GM18870 (cell line): ENCODE data around the gene PLEKHB1.
A peak's percentile ranks its signal among the peaks of the same experiment; 100 is the strongest.

Source experiments
- ATAC-seq: cut with Tn5 transposase; IDR thresholded peaks from one replicate; pipeline ENCODE4 v1.9.1; 2021; ENCODE audit warnings: moderate library complexity; ENCODE audit not compliant: unreplicated experiment

PLEKHB1 gene, protein sequence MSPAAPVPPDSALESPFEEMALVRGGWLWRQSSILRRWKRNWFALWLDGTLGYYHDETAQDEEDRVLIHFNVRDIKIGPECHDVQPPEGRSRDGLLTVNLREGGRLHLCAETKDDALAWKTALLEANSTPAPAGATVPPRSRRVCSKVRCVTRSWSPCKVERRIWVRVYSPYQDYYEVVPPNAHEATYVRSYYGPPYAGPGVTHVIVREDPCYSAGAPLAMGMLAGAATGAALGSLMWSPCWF

GRCh38 chr11:73645972-73646631, at the start of gene PLEKHB1:
Gene PLEKHB1 (plus strand): TSS chr11:73646581. CDS start chr11:73646609, 28 bp downstream.
- no peak for ATAC-seq

- ATAC-seq, result peak; percentile 16
These were observed 48.9 kb upstream of the PLEKHB1 start for GRCh38 chr11:73597336-73597955.

- peak; percentile 68 for ATAC-seq
These were observed 48.2 kb upstream of the PLEKHB1 start, which contains the start of gene FAM168A for GRCh38 chr11:73597956-73598718. Gene FAM168A (minus strand): TSS chr11:73598112. CDS start chr11:73468474, 129,638 bp downstream.

- ATAC-seq, result no peak
These were observed 47.5 kb upstream of the PLEKHB1 start for GRCh38 chr11:73598719-73599379.

GRCh38 chr11:73612601-73613140, 33.7 kb upstream of the PLEKHB1 start:
- ATAC-seq, result no peak

DNA sequence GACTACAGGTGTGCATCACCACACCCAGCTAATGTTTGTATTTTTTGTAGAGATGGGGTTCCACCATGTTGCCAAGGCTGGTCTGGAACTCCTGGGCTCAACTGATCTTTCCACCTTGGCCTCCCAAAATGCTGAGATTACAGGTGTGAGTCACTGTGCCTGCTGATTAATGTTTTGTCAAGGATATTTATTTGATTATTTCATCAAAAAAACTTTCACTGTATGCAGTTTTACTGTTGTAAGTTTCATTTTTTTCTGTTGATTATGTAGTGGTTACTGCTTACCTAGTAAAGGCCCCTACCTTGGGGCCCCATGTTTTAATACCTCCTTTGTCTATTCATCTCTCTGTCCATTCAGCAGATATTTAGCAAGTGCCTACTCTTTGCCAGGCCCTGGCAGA, 31.8 kb upstream of the PLEKHB1 start:
- ATAC-seq, result no peak

DNA sequence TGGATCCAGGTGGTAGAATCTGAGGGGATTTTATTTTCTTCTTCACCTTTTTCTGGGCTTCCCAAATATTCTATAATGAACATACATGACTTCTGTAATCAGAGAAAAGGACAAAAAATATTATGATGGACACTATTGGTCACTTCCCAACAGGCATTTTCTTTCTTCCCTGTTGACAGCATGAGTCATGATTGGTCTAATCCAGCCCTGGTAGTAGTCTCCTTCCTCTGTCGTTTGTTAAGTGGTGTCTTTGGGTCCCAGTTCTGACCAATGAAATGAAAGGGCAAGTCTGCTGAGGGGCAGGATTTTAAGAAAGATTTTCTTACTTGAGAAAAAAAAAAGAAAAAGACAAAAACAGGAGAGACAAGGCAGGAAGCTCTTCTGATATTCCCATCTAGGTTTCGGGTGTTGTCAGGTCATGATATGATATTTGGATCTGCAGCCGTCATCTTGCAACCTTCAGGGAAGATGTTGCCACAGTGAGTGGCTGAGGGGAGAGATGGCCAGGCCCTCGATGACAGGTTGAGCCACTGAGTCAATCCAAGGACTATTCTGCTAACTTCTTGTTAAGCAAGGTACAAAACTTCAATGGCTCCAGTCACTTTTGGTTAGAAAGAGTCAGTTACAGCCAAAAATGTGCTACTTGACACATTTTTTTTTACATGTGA, 23.3 kb upstream of the PLEKHB1 start:
- ATAC-seq, result no peak

DNA sequence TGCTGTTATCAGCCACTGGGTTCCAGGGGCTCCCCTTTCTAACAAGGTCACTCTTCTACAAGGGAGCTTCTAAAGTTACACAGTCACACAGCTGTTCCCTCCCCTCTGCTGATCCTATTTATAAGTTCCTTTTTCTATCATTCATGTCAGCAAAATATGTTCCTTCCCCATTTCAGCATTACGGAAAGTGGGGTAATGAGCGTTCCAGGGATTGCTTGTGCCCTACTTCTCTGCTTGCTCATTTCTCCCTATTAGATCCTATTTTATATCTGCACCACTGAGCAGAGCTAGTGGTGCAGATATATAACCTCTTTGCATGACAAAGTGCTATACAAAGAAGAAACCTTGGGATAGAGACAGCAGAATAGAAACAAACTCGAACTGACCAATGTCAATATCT, 22.7 kb upstream of the PLEKHB1 start:
- no peak for ATAC-seq

DNA sequence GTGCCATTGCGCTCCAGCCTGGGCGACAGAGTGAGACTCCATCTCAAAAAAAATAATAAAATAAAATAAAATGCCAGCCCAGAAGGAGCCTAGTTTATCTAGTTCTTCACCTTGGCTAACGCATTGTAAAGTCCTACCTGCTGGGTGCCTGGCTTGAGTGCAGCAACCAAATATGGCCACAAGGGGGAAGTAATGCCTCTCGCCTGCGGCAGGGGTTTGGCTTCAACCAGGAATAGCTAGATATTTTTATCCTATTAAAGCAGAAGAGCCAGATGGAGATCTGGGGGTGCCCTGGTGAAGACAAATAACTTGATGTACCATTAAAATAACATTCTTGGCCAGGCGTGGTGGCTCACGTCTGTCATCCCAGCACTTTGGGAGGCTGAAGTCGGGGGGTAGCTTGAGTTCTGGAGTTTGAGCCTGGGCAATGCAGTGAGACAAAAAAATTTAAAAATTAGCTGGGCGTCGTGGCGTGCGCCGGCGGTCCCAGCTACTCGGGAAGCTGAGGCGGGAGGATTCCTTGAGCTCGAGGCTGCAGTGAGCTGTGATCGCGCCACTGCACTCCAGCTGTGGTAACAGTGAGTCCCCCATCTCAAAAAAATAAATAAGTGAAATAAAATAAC, 20.6 kb upstream of the PLEKHB1 start:
- ATAC-seq, result no peak

DNA sequence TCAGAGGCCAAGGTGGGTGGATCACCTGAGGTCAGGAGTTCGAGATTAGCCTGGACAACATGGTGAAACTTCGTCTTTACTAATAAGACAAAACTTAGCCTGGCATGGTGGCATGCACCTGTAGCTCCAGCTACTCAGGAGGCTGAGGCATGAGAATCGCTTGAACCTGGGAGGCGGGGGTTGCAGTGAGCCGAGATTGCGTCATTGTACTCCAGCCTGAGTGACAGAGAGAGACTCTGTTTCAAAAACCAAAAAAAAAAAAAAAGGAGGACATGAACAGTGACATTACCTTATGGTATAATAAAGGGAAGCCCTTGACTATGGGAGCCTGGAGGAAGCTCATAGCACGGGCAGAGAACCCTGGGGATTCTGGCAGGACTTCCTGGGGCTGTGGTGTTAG, 16.5 kb upstream of the PLEKHB1 start:
- no peak for ATAC-seq

DNA sequence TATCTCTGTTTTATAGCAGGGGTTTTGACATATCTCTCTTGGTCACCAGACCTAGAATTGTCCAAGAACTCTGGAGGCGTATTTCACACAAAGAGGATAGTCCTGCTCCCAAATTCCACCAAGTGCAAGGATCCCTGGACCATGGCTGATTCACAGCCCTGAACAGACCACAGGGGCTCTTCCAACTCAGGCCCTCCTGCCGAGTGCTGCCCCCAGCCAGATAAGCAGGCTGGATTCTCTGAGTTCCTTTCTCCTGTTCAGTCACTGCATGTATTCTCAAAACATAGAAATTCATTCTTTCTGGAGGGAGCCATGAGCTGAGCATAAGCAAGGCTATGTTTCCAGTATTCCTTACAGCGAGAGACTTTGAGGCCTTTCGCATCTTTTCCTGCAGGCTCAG, 13.4 kb upstream of the PLEKHB1 start:
- ATAC-seq, result no peak

DNA sequence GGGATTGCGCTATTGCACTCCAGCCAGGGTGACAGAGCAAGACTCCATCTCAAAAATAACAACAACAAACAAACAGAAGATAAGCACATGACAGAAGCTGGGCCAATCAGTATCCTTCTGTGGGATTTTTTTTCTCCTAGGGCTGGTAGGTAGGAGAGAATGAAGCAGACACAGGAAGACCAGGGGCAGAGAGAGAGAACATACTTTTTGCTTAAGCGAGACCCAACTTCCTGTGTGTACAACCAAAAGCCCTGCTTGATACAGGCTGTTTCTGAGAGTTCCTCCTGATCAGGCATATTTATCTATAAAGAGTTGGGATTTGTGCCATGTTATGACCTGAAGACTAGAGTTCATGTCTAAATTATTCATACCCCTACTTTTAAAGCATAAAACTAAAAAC, 12.4 kb upstream of the PLEKHB1 start:
- ATAC-seq, result no peak

DNA sequence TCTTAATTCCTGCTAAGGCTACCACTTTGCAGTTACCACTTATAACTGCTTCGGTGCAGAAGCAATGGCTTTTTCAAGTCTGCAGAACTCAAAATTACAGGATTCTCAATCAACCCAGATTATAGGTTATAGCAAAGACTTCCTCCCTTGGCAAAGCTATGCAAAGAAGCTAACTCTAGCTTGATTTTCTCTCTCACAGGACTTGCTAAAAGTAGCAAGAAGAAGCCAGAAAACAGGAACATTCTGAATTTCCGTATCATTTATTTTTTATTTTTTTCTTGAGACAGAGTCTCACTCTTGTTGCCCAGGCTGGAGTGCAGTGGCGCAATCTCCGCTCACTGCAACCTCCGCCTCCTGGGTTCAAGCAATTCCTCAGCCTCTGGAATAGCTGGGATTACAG, 10.7 kb upstream of the PLEKHB1 start:
- no peak for ATAC-seq

- ATAC-seq, result no peak
These were observed 10.1 kb upstream of the PLEKHB1 start for GRCh38 chr11:73636249-73636648.

DNA sequence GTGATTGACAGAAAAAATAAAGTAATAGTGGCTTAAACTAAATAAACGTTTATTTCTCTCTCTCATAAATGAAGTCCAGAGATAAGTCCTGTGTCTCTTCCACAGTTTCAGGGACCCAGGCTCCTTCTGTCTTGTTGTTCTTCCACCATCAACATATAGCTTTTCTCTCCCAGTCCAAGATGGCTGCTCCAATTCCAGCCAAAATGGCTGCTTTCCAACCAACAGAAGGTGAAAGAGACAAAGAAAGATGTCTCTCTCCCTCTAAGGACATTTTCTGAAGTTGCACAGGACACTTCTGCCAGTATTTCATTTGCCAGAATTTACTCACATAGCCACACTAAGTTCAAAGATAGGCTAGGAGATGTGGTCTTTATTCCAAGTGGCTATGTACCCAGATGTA, 9.4 kb upstream of the PLEKHB1 start:
- ATAC-seq, result no peak

- ATAC-seq, result no peak
These were observed 5.8 kb upstream of the PLEKHB1 start for GRCh38 chr11:73640592-73640991.

DNA sequence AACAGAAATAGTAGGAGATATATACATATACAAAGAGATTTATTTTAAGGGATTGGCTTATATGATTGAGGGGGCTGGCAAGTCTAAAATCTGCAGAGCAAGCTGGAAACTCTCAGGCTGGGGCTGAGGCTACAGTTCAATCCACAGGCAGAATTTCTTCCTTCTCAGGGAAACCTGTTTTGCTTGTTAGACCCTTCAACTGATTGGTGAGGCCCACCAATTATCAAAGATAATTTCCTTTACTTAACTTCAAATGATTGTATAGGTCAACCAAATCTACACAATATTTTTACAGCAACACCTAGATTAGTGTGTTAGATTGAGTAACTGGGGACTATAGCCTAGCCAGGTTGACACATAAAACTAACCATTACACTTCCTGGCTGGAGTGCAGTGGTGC, 4.7 kb upstream of the PLEKHB1 start:
- no peak for ATAC-seq

DNA sequence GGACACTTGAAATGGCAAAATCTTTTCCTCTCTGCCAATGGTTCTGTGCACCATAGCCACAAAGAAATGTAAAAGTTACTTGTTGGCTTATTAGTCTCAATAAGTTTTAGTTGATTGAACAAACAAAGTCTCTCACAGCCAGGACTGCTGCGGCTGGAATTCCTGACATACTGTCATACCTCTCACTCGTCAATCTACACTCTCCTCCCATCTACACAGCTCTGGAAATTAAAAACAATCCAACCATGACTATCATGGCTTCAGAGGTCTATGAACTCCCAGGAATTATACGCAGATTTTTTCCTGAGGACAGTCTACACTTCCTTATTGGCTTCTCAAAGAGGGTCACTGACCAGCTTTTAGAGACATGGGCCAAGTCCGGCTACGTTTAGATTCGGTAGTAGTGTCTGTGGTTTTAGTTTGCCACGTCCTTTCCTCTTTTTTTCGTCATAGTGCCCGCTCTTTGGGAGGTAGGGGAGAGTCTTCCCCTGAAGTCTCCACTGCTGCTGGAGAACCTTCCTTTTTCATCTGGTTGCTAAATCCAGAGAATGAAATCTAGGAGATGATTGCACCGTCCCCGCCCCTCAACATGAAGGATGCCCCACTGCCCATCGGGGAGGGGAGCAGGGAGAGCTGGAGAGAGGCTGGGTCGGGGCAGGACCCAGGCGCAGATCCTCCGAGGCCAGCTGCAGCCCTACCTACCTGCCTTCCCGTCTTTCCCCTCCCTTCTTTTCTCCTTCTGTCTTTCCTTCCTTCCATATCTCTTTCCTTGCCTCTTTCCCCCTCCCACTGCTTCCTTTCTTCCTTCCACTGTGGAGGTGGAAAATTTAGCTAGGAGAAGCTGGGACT, 1.0 kb upstream of the PLEKHB1 start:
- no peak for ATAC-seq
